CD14-positive monocyte (primary cell): ENCODE results near the gene B4GALT2. TPM values are rescaled to one million over a fixed set of nuclear protein-coding genes. Genes with fewer than 3 reads are reported as not detected.
A peak's percentile ranks its signal among the peaks of the same experiment; 100 is the strongest.

Source experiments
- DNase-seq, 3 donors: peaks; one replicate each; pipeline ENCODE4 v3.0.0-alpha.2; 2011 to 2022
- H2AFZ ChIP-seq: 2 replicates; pipeline ENCODE4 v1.6.0; 2012; ENCODE audit warnings: mild to moderate bottlenecking, low read depth, low read length, inconsistent platforms; ENCODE audit not compliant: insufficient read depth, poor library complexity, severe bottlenecking
- H3K27ac ChIP-seq, 2 donors: 1 replicate in 1 of 2; 2 replicates in 1 of 2; pipeline ENCODE4 v1.5.1; 2012 to 2013; ENCODE audit warnings: low read length in 2 of 2, control low read depth in 1 of 2, inconsistent platforms in 1 of 2, low read depth in 1 of 2, mild to moderate bottlenecking in 1 of 2
- H3K27me3 ChIP-seq, 2 donors: one replicate each; pipeline versions ENCODE4 v1.6.0 to v1.6.1; 2011 to 2013; ENCODE audit warnings: low read length in 2 of 2; ENCODE audit not compliant: control insufficient read depth in 2 of 2, insufficient read depth in 2 of 2
- H3K36me3 ChIP-seq, 2 donors: replicated peaks in 1 of 2; 1 replicate in 1 of 2; 2 replicates in 1 of 2; pipeline versions ENCODE4 v1.5.1 to v1.6.1; 2012 to 2013; ENCODE audit warnings: low read length in 2 of 2, control low read depth in 1 of 2, inconsistent platforms in 1 of 2, mild to moderate bottlenecking in 1 of 2; ENCODE audit not compliant: insufficient read depth in 2 of 2, control insufficient read depth in 1 of 2
- H3K4me1 ChIP-seq, 2 donors: 1 replicate in 1 of 2; 2 replicates in 1 of 2; pipeline versions ENCODE4 v1.5.1 to v1.6.1; 2012 to 2013; ENCODE audit warnings: low read length in 2 of 2, control low read depth in 1 of 2, inconsistent platforms in 1 of 2, mild to moderate bottlenecking in 1 of 2, moderate library complexity in 1 of 2; ENCODE audit not compliant: insufficient read depth in 2 of 2, control insufficient read depth in 1 of 2
- H3K4me2 ChIP-seq: replicated peaks from 2 replicates; pipeline ENCODE3; 2012; ENCODE audit warnings: low read length, moderate library complexity, mild to moderate bottlenecking; ENCODE audit not compliant: poor library complexity, severe bottlenecking; ENCODE audit errors: extremely low read depth
- H3K4me3 ChIP-seq, 3 experiments: fragments of 200-600 bp in 1 of 3; sonication (generic) in 1 of 3; replicated peaks in 1 of 3; 1 replicate in 2 of 3; 2 replicates in 1 of 3; pipeline ENCODE4 v1.5.1; 2011 to 2013; ENCODE audit warnings: low read length in 3 of 3, mild to moderate bottlenecking in 3 of 3, control low read depth in 2 of 3, low read depth in 2 of 3, inconsistent platforms in 1 of 3, moderate library complexity in 1 of 3
- H3K79me2 ChIP-seq: 2 replicates; pipeline ENCODE4 v1.6.0; 2012; ENCODE audit warnings: mild to moderate bottlenecking, control low read depth, inconsistent platforms, low read length, moderate library complexity; ENCODE audit not compliant: insufficient read depth
- H3K9ac ChIP-seq: 2 replicates; pipeline ENCODE4 v1.6.0; 2017; ENCODE audit warnings: low read length, mild to moderate bottlenecking; ENCODE audit not compliant: insufficient read depth, poor library complexity, severe bottlenecking
- H3K9me3 ChIP-seq, 2 donors: replicated peaks in 1 of 2; 1 replicate in 1 of 2; 2 replicates in 1 of 2; pipeline versions ENCODE4 v1.5.1 to v1.6.1; 2012 to 2013; ENCODE audit warnings: low read length in 2 of 2, control low read depth in 1 of 2; ENCODE audit not compliant: control insufficient read depth in 1 of 2, insufficient read depth in 1 of 2
- H4K20me1 ChIP-seq: 2 replicates; pipeline ENCODE4 v1.6.0; 2012; ENCODE audit warnings: mild to moderate bottlenecking, low read length, control low read depth, moderate library complexity; ENCODE audit not compliant: insufficient read depth
- H3K27ac Mint-ChIP-seq, 7 donors: one replicate each; pipeline ENCODE4 v1.8.0; 2020; ENCODE audit warnings: mild to moderate bottlenecking in 7 of 7, mixed read lengths in 7 of 7, moderate library complexity in 6 of 7, inconsistent platforms in 2 of 7
- H3K27me3 Mint-ChIP-seq, 3 donors: one replicate each; pipeline ENCODE4 v1.8.0; 2021 to 2022; ENCODE audit warnings: low read depth in 3 of 3, mild to moderate bottlenecking in 3 of 3, mixed read lengths in 3 of 3, moderate library complexity in 3 of 3, inconsistent platforms in 1 of 3
- H3K36me3 Mint-ChIP-seq, 2 donors: one replicate each; pipeline ENCODE4 v1.8.0; 2020; ENCODE audit warnings: mixed read lengths in 2 of 2, inconsistent platforms in 1 of 2, mild to moderate bottlenecking in 1 of 2
- H3K4me1 Mint-ChIP-seq: one replicate; pipeline ENCODE4 v1.8.0; 2020; ENCODE audit warnings: mild to moderate bottlenecking, mixed read lengths
- H3K4me3 Mint-ChIP-seq, 2 donors: one replicate each; pipeline ENCODE4 v1.8.0; 2020; ENCODE audit warnings: mild to moderate bottlenecking in 2 of 2, mixed read lengths in 2 of 2, moderate library complexity in 1 of 2
- H3K9me3 Mint-ChIP-seq, 7 donors: one replicate each; pipeline ENCODE4 v1.8.0; 2020 to 2022; ENCODE audit warnings: mixed read lengths in 7 of 7, mild to moderate bottlenecking in 6 of 7, moderate library complexity in 6 of 7, inconsistent platforms in 2 of 7
- CTCF ChIP-seq: fragments of 200-600 bp; IDR thresholded peaks from one replicate; pipeline ENCODE4 v1.8.0; 2022; ENCODE audit warnings: antibody characterized with exemption, mild to moderate bottlenecking
- WGBS: methylation state at CpG from one replicate; pipeline ENCODE4 v1.1.5; 2013; ENCODE audit warnings: missing lambda C conversion rate; ENCODE audit not compliant: insufficient coverage; 5-methylcytosine and 5-hydroxymethylcytosine counted together
- intact Hi-C, 2 donors: fragments of 100-400 bp; cut with micrococcal nuclease; formaldehyde crosslinking; loops; one replicate each; pipeline versions ENCODE4 v1.15.0 to v1.15.1; 2023
- polyA plus RNA-seq, 3 donors: library from polyadenylated mRNA; depleted of rRNA in 1 of 3; unstranded in 2 of 3; stranded (reverse) in 1 of 3; fragments of 300-500 nt in 2 of 3; fragments of >200 nt in 1 of 3; fragmentation: Illumina TruSeq in 2 of 3; gene quantifications; 1 replicate in 2 of 3; 2 replicates in 1 of 3; pipeline ENCODE4 v1.2.3, GENCODE V29; 2012 to 2021

The B4GALT2 gene
- polyA plus RNA-seq, 3 donors, result 0.30 to 0.35 TPM; not detected in 1

GRCh38 chr1:43934101-43934985, 44.7 kb upstream of the B4GALT2 start:
- H3K9ac ChIP-seq, result peak overlapping the region; percentile 60

More at GRCh38 chr1:43934101-43934985, 44.7 kb upstream of the B4GALT2 start:
- peaks cover 6 to 25% (median 11%) of the 10 kb centered on the region in 3 donors for H3K27me3 Mint-ChIP-seq
- peaks cover 0 to 3% of the 10 kb centered on the region in 2 donors for H3K9me3 ChIP-seq
- peak overlapping the region; percentile 88 for H2AFZ ChIP-seq
- peaks cover 44% of the 10 kb centered on the region for H3K4me1 Mint-ChIP-seq
- H3K36me3 ChIP-seq, result no peaks in the 10 kb centered on the region
- peaks cover 0 to 4% (median 3%) of the 10 kb centered on the region in 7 donors for H3K9me3 Mint-ChIP-seq
- peak overlapping the region; percentile 93 for H3K4me2 ChIP-seq
- no peaks in the 10 kb centered on the region for H4K20me1 ChIP-seq
- peaks cover 0 to 7% of the 10 kb centered on the region in 2 donors for H3K27me3 ChIP-seq
- peak overlapping the region in 1 of 7 donors; percentile 13 for H3K27ac Mint-ChIP-seq
- intact Hi-C loops, result loop anchor here (1.0 to 10.0 kb wide), 3 partner anchors 171 to 400 kb away; partner anchors contain the start of gene PTPRF (in 1 of the 2)
- peaks cover 13% of the 10 kb centered on the region for H3K79me2 ChIP-seq
- H3K4me3 ChIP-seq, result peak overlapping the region in 1 of 3 experiments; percentile 73
- H3K27ac ChIP-seq, result no peak overlapping the region
- peaks cover 35 to 39% of the 10 kb centered on the region in 2 donors for H3K4me1 ChIP-seq
- peaks cover 6 to 12% of the 10 kb centered on the region in 2 donors for H3K36me3 Mint-ChIP-seq
- peak; percentile 98 for TF ChIP-seq CTCF
- peak overlapping the region; percentile 64 to 84 for H3K4me3 Mint-ChIP-seq
- WGBS, result 29% methylated on average over 10 of the region's 13 CpGs
- DNase-seq, result peak; percentile 63 to 67 (median 67)
